Caco-2 (cell line): ENCODE results near the gene TCEAL4. TPM values are rescaled to one million over a fixed set of nuclear protein-coding genes. Genes with fewer than 3 reads are reported as not detected.

Experiments
- BruUV-seq: library from RNA; stranded (reverse); fragments of 400-500 nt; replicated peaks from 2 replicates; lab custom pipeline; 2021; lab: Mats Ljungman, UMichigan
- CTCF ChIA-PET: fragments of 300-600 bp; sonication (Branson Sonifier 250); formaldehyde crosslinking; loops from one replicate; lab custom pipeline; 2022; ENCODE audit warnings: antibody characterized with exemption; lab: Charles Lee
- POLR2A ChIA-PET: fragments of 300-600 bp; sonication (Branson Sonifier 250); formaldehyde crosslinking; loops from one replicate; lab custom pipeline; 2022; ENCODE audit warnings: antibody characterized with exemption; lab: Charles Lee
- DNase-seq, 2 experiments: peaks; one replicate each; pipeline versions ENCODE4 v3.0.0 to v3.0.0-alpha.2; 2020 to 2022
- H3K27me3 ChIP-seq: replicated peaks from 2 replicates; pipeline ENCODE4 v1.6.0; 2011; ENCODE audit warnings: low read length; ENCODE audit not compliant: control insufficient read depth, insufficient read depth
- H3K36me3 ChIP-seq: 2 replicates; pipeline ENCODE4 v1.5.1; 2011; ENCODE audit warnings: low read length; ENCODE audit not compliant: control insufficient read depth, insufficient read depth
- H3K4me1 ChIP-seq: fragments of 250-450 bp; sonication (Bioruptor Pico); 2 replicates; pipeline ENCODE4 v1.5.1; 2020; ENCODE audit warnings: mild to moderate bottlenecking
- H3K4me3 ChIP-seq: 2 replicates; pipeline ENCODE4 v1.5.1; 2011; ENCODE audit warnings: low read depth, mild to moderate bottlenecking, control low read depth, low read length
- H3K9me3 ChIP-seq: fragments of 250-450 bp; sonication (Bioruptor Pico); 2 replicates; pipeline ENCODE4 v1.5.1; 2020; ENCODE audit warnings: mild to moderate bottlenecking, moderate library complexity
- H3K27ac Mint-ChIP-seq: one replicate; pipeline ENCODE4 v1.8.0; 2022; ENCODE audit warnings: mixed read lengths; ENCODE audit not compliant: unreplicated experiment
- H3K27me3 Mint-ChIP-seq: one replicate; pipeline ENCODE4 v1.8.0; 2022; ENCODE audit warnings: mixed read lengths; ENCODE audit not compliant: insufficient read depth, unreplicated experiment
- H3K36me3 Mint-ChIP-seq: one replicate; pipeline ENCODE4 v1.8.0; 2022; ENCODE audit warnings: mild to moderate bottlenecking, mixed read lengths; ENCODE audit not compliant: insufficient read depth, unreplicated experiment
- H3K4me1 Mint-ChIP-seq: one replicate; pipeline ENCODE4 v1.8.0; 2022; ENCODE audit warnings: low read depth, mixed read lengths; ENCODE audit not compliant: unreplicated experiment
- H3K4me3 Mint-ChIP-seq: one replicate; pipeline ENCODE4 v1.8.0; 2022; ENCODE audit warnings: mild to moderate bottlenecking, moderate library complexity, mixed read lengths; ENCODE audit not compliant: unreplicated experiment
- H3K9me3 Mint-ChIP-seq: one replicate; pipeline ENCODE4 v1.8.0; 2022; ENCODE audit warnings: mixed read lengths; ENCODE audit not compliant: unreplicated experiment
- intact Hi-C: fragments of 100-400 bp; cut with micrococcal nuclease; formaldehyde crosslinking; loops from one replicate; pipeline ENCODE4 v1.10.0; 2022; ENCODE audit not compliant: unreplicated experiment
- total RNA-seq: library from RNA; stranded (reverse); gene quantifications from 2 replicates; pipeline ENCODE4 v1.2.3, GENCODE V29; 2022
- TF ChIP-seq, protein P1 (sequence below), 2 experiments: fragments of 200-600 bp in 1 of 2; IDR thresholded peaks; 1 replicate in 1 of 2; 2 replicates in 1 of 2; pipeline versions ENCODE4 v1.5.1 to v1.8.0; 2011 to 2022; ENCODE audit warnings: antibody characterized with exemption in 1 of 2, control low read depth in 1 of 2, inconsistent platforms in 1 of 2, low read depth in 1 of 2, low read length in 1 of 2, mild to moderate bottlenecking in 1 of 2, moderate library complexity in 1 of 2; ENCODE audit not compliant: insufficient read depth in 1 of 2, severe bottlenecking in 1 of 2, unreplicated experiment in 1 of 2

TCEAL4 gene
- total RNA-seq, 1 experiment from 2014 or later, result 42.3 TPM

DNA sequence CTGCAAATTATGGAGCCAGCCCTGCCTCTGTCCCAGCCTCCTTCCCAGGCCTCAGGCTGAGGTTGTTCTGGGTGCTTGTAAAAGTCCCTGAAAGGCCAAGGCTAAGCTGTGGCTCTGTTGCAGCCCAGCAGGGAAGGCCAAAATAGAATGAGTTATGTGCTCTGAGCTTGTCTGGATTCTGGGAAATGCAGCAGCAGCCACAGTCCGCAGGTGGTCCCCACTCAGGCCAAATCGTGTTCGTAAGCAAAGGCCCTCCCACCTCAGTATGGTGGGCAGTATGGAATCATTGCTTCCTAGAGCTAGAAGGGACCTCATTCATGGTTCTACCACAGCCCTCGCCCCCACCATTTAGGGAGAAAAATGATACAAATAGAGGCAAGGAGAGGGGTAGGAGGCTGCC, 38.8 kb downstream of the TCEAL4 start:
- intact Hi-C loops, result no loop called here
- BruUV-seq, result no TSS peak

DNA sequence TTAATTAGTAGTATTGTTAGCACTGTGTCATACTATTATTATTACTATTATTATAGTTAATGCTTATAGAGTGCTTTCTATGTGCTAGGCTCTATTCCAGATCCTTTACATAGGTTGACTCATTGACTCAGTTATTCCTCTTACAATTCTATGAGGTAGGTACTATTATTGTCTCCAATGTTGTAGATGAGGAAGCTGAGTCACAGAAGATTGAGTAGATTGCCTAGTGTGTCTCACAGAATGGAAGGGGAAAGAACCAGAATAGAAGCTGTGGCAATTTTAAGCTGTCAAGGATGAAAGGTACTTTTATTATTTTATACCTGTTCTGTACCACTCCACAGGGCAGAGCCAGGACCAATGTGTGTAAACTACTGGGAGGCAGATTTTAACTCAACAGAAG, 41.5 kb downstream of the TCEAL4 start:
- Histone ChIP-seq H3K4me3 (no peak overlapping the region), H3K4me1 (no peaks in the 10 kb centered on the region), H3K9me3 (no peaks in the 10 kb centered on the region), H3K27me3 (no peaks in the 10 kb centered on the region), H3K36me3 (no peaks in the 10 kb centered on the region)
- no peak for DNase-seq
- H3K9me3 Mint-ChIP-seq, result no peaks in the 10 kb centered on the region
- peaks cover 12% of the 10 kb centered on the region for H3K4me1 Mint-ChIP-seq
- ChIA-PET POLR2A (no interaction called here), CTCF (no interaction called here)
- H3K27ac Mint-ChIP-seq, result no peak overlapping the region
- TF ChIP-seq, protein P1, sequence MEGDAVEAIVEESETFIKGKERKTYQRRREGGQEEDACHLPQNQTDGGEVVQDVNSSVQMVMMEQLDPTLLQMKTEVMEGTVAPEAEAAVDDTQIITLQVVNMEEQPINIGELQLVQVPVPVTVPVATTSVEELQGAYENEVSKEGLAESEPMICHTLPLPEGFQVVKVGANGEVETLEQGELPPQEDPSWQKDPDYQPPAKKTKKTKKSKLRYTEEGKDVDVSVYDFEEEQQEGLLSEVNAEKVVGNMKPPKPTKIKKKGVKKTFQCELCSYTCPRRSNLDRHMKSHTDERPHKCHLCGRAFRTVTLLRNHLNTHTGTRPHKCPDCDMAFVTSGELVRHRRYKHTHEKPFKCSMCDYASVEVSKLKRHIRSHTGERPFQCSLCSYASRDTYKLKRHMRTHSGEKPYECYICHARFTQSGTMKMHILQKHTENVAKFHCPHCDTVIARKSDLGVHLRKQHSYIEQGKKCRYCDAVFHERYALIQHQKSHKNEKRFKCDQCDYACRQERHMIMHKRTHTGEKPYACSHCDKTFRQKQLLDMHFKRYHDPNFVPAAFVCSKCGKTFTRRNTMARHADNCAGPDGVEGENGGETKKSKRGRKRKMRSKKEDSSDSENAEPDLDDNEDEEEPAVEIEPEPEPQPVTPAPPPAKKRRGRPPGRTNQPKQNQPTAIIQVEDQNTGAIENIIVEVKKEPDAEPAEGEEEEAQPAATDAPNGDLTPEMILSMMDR (IDR thresholded peaks at IDR 0.05; ENCODE audit: insufficient read depth in 1 of 2, low read depth in 1 of 2, low read length in 1 of 2, severe bottlenecking in 1 of 2, unreplicated experiment in 1 of 2), result no peak
- H3K4me3 Mint-ChIP-seq, result no peak overlapping the region
- H3K36me3 Mint-ChIP-seq, result peaks cover 5% of the 10 kb centered on the region
- no TSS peak for BruUV-seq
- intact Hi-C loops, result no loop called here
- H3K27me3 Mint-ChIP-seq, result no peaks in the 10 kb centered on the region

More for the DNA sequence above, 38.8 kb downstream of the TCEAL4 start:
- Mint-ChIP-seq H3K4me1 (peaks cover 6% of the 10 kb centered on the region), H3K36me3 (no peaks in the 10 kb centered on the region), H3K9me3 (no peaks in the 10 kb centered on the region), H3K27me3 (no peaks in the 10 kb centered on the region), H3K4me3 (no peak overlapping the region), H3K27ac (no peak overlapping the region)
- H3K9me3 ChIP-seq, result no peaks in the 10 kb centered on the region
- ChIA-PET CTCF (no interaction called here), POLR2A (no interaction called here)
- no peak for DNase-seq
- H3K27me3 ChIP-seq, result no peaks in the 10 kb centered on the region
- no peak overlapping the region for H3K4me3 ChIP-seq
- TF ChIP-seq, protein P1 (IDR thresholded peaks at IDR 0.05; ENCODE audit: insufficient read depth in 1 of 2, low read depth in 1 of 2, low read length in 1 of 2, severe bottlenecking in 1 of 2, unreplicated experiment in 1 of 2), result no peak
- H3K36me3 ChIP-seq, result no peaks in the 10 kb centered on the region
- no peaks in the 10 kb centered on the region for H3K4me1 ChIP-seq

DNA sequence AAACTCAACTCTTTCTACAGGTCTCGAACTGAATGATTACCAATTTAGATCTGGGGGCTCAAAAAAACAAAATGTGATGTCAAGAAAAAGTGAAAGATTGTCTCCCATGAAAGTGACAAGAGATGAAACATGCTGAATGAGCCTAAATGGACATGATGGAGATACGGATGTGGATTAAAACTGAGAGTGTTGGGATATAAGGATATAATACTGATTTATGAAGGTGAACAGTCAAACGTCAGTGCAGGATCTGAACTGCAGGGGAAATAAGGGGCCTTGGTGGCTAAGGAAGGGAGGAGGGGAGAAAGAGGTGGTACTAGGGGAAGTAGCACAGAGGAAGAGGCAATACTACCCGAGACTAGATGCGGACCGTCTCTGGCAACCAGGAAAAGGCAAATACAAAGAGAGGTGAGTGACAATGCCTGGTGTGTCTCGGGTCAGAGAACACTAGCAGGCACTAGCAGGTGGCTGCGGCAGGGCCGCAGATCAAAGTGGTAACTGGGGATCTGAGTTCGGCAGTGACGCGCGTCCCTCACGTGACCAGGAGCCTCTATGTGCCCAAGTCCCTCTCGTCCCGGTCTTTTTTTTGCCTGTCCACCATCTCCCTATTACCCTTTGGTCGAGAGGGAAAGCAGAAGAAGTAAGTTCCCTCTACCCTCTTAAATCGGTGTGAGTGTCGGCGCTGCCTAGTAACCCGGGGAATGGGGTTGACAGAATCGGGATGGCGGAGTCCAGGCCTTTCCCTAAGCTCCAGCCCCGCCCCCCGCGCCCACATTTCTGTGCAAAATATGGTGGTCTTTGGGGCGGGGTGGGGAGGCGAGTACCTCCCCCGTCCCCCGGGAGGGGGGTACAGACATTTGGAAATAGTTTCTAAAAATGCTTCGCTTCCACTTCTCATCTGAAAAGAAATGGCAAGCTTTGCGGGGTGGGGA, 43.3 kb downstream of the TCEAL4 start, which contains the start of gene TCEAL1:
Gene TCEAL1 (plus strand): TSS at position 590 of the 932 bp plus-strand sequence. CDS start 942 bp downstream, outside the sequence.
- CTCF ChIA-PET, result interaction anchor here (0.8 kb wide), 1 partner anchor 21 kb away, joined by 3 read pairs; no protein-coding TSS in a partner anchor
- H3K27me3 ChIP-seq, result no peaks in the 10 kb centered on the region
- POLR2A ChIA-PET, result interaction anchor here (0.6 to 1.3 kb wide), 2 partner anchors 58 to 71 kb away, joined by 9 to 17 read pairs; partner anchors contain the start of gene MORF4L2
- no peaks in the 10 kb centered on the region for H3K4me1 ChIP-seq
- Mint-ChIP-seq H3K9me3 (no peaks in the 10 kb centered on the region), H3K27me3 (no peaks in the 10 kb centered on the region), H3K27ac (peak within 1 kb of the TSS; percentile 84), H3K4me1 (peaks cover 12% of the 10 kb centered on the region), H3K4me3 (peak within 1 kb of the TSS; percentile 92), H3K36me3 (peaks cover 5% of the 10 kb centered on the region)
- TF ChIP-seq, protein P1 (IDR thresholded peaks at IDR 0.05; ENCODE audit: insufficient read depth in 1 of 2, low read depth in 1 of 2, low read length in 1 of 2, severe bottlenecking in 1 of 2, unreplicated experiment in 1 of 2), result no peak
- intact Hi-C loops, result loop anchor here (2.0 kb wide), 1 partner anchor 58 kb away; the partner anchor contains the start of gene MORF4L2
- H3K9me3 ChIP-seq, result no peaks in the 10 kb centered on the region
- peak; percentile 57 to 59 for DNase-seq
- peak within 1 kb of the TSS; percentile 75 for H3K4me3 ChIP-seq
- H3K36me3 ChIP-seq, result no peaks in the 10 kb centered on the region
- BruUV-seq, result TSS peak; percentile 75
